Osteoblast (primary cell): ENCODE data around the gene LRRC75B. TPM values are rescaled to one million over a fixed set of nuclear protein-coding genes. Genes with fewer than 3 reads are reported as not detected.

ENCODE experiments used
- DNase-seq: peaks from one replicate; pipeline ENCODE4 v3.0.0; 2011; ENCODE audit warnings: low spot score, mixed read lengths; ENCODE audit not compliant: insufficient read length; ENCODE audit errors: missing footprints
- H2AFZ ChIP-seq: 2 replicates; pipeline ENCODE4 v1.6.0; 2011; ENCODE audit warnings: mild to moderate bottlenecking, low read length
- H3K27ac ChIP-seq: 2 replicates; pipeline ENCODE4 v1.5.1; 2011; ENCODE audit warnings: mild to moderate bottlenecking, low read depth, low read length, moderate library complexity
- H3K27me3 ChIP-seq: 2 replicates; pipeline ENCODE4 v1.6.0; 2012; ENCODE audit warnings: mild to moderate bottlenecking, control low read depth, inconsistent platforms, low read length, moderate library complexity; ENCODE audit not compliant: insufficient read depth
- H3K36me3 ChIP-seq: 2 replicates; pipeline ENCODE4 v1.5.1; 2011; ENCODE audit warnings: mild to moderate bottlenecking, low read length, control low read depth, moderate library complexity; ENCODE audit not compliant: insufficient read depth
- H3K4me1 ChIP-seq: 2 replicates; pipeline ENCODE4 v1.5.1; 2011; ENCODE audit warnings: mild to moderate bottlenecking, low read length, control low read depth, moderate library complexity; ENCODE audit not compliant: insufficient read depth
- H3K4me2 ChIP-seq: 2 replicates; pipeline ENCODE4 v1.6.0; 2011; ENCODE audit warnings: mild to moderate bottlenecking, low read length; ENCODE audit not compliant: insufficient read depth
- H3K4me3 ChIP-seq: fragments of 200-600 bp; sonication (generic); 3 replicates; pipeline ENCODE4 v1.5.1; 2012; ENCODE audit warnings: mild to moderate bottlenecking, low read length, inconsistent platforms; ENCODE audit not compliant: insufficient read depth
- H3K79me2 ChIP-seq: 2 replicates; pipeline ENCODE4 v1.6.0; 2012; ENCODE audit warnings: mild to moderate bottlenecking, low read length, control low read depth, inconsistent platforms; ENCODE audit not compliant: insufficient read depth
- H3K9me3 ChIP-seq: 2 replicates; pipeline ENCODE4 v1.5.1; 2011; ENCODE audit warnings: low read depth, low read length, control low read depth
- H4K20me1 ChIP-seq: 2 replicates; pipeline ENCODE4 v1.6.0; 2012; ENCODE audit warnings: mild to moderate bottlenecking, low read length, control low read depth; ENCODE audit not compliant: insufficient read depth
- CTCF ChIP-seq: IDR thresholded peaks from 2 replicates; pipeline ENCODE4 v1.5.1; 2011; ENCODE audit warnings: mild to moderate bottlenecking, low read depth, low read length, moderate library complexity; ENCODE audit errors: extremely low read depth
- total RNA-seq: library from RNA; depleted of rRNA; stranded (reverse); fragments of >200 nt; gene quantifications from 2 replicates; pipeline ENCODE4 v1.2.3, GENCODE V29; 2012

The LRRC75B gene
- total RNA-seq, 1 donor, result 5.1 TPM

DNA sequence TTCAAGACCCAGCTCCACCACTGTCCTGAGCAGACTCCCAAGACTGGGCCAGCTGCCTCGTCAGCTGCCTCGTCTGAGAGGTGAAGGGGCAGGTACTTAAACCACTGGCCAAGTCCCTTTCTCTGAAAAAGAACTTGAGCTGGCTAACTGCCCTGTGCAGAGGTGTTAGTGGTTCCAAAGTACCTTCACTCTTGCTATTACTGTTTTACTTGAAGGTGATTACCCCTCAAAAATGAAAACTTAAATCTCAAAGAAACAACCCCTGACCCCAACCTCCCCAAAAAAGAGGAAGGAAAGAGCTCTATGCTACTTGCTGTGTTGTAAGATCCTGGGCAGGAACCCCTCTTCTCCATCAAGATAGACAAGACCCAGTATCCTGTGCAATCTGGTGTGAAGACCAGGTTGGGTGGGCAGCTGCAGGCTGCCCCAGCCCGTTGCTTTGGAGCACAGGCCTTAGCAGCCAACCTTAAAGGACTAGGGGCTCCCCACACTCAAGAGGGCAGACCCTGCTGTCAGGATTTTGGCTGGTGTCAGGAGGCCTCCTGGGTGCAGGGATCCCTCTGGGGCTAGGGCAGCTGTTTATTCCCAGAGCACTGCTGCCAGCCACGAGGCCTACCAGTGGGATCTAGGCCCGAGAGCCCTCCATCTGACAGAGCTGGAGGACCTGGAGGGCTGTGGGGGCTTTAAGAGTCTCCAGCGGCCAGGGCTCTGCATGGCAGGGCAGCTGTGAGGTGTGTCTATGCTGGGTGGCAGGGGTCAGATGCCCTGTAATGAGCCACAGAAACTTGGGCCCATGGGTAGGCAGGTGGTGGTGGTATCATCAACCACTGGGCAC lies 51.0 kb downstream of the LRRC75B start:
- TF ChIP-seq CTCF, result no peak
- H3K36me3 ChIP-seq, result peaks cover 46% of the 10 kb centered on the region
- H3K27me3 ChIP-seq, result no peaks in the 10 kb centered on the region
- DNase-seq, result peak; percentile 49
- no peak overlapping the region for H2AFZ ChIP-seq
- no peak overlapping the region for H3K27ac ChIP-seq
- peaks cover 2% of the 10 kb centered on the region for H3K79me2 ChIP-seq
- H3K4me3 ChIP-seq, result no peak overlapping the region
- peaks cover 14% of the 10 kb centered on the region for H4K20me1 ChIP-seq
- peaks cover 7% of the 10 kb centered on the region for H3K4me1 ChIP-seq
- no peak overlapping the region for H3K4me2 ChIP-seq
- no peaks in the 10 kb centered on the region for H3K9me3 ChIP-seq

- no peak overlapping the region for H3K27ac ChIP-seq
- H3K4me1 ChIP-seq, result peaks cover 7% of the 10 kb centered on the region
- H3K27me3 ChIP-seq, result no peaks in the 10 kb centered on the region
- H3K79me2 ChIP-seq, result peaks cover 2% of the 10 kb centered on the region
- no peak for TF ChIP-seq CTCF
- H3K36me3 ChIP-seq, result peaks cover 39% of the 10 kb centered on the region
- DNase-seq, result peak; percentile 37
- H3K4me2 ChIP-seq, result no peak overlapping the region
- no peak overlapping the region for H2AFZ ChIP-seq
- no peak overlapping the region for H3K4me3 ChIP-seq
- H3K9me3 ChIP-seq, result no peaks in the 10 kb centered on the region
- peaks cover 9% of the 10 kb centered on the region for H4K20me1 ChIP-seq
Observed at GRCh38 chr22:24540470-24540869, 52.4 kb downstream of the LRRC75B start.

- no peaks in the 10 kb centered on the region for H3K27me3 ChIP-seq
- H3K9me3 ChIP-seq, result no peaks in the 10 kb centered on the region
- H3K79me2 ChIP-seq, result no peaks in the 10 kb centered on the region
- H2AFZ ChIP-seq, result no peak overlapping the region
- H3K27ac ChIP-seq, result no peak overlapping the region
- H3K4me1 ChIP-seq, result no peaks in the 10 kb centered on the region
- no peak overlapping the region for H3K4me3 ChIP-seq
- H3K4me2 ChIP-seq, result no peak overlapping the region
- DNase-seq, result no peak
- no peak for TF ChIP-seq CTCF
- no peaks in the 10 kb centered on the region for H4K20me1 ChIP-seq
- peaks cover 4% of the 10 kb centered on the region for H3K36me3 ChIP-seq
Observed at GRCh38 chr22:24536089-24536488, 56.8 kb downstream of the LRRC75B start.

Other genes starting within 250 kb of the LRRC75B start
- gene ADORA2A, start 165.5 kb downstream of the LRRC75B start, total RNA-seq, result 0.72 and 1.2 TPM in 2 replicates
- under 0.01 TPM in 1 of 2 replicates, not detected in the other for gene UPB1, start 97.7 kb downstream of the LRRC75B start, total RNA-seq
- gene GUCD1, start 37.9 kb downstream of the LRRC75B start, total RNA-seq, result 146 and 155 TPM in 2 replicates
- 51.9 and 57.5 TPM in 2 replicates for gene SNRPD3, start 37.1 kb downstream of the LRRC75B start, total RNA-seq
- 0.36 and 0.59 TPM in 2 replicates for gene GGT1, start 10.1 kb upstream of the LRRC75B start, total RNA-seq
- not detected in 2 replicates for gene PIWIL3, start 181.6 kb upstream of the LRRC75B start, total RNA-seq
- not detected in 2 replicates for gene SGSM1, start 213.1 kb upstream of the LRRC75B start, total RNA-seq